GM12878 (cell line): ENCODE data around the gene RPS16. TPM values are rescaled to one million over a fixed set of nuclear protein-coding genes. Genes with fewer than 3 reads are reported as not detected.

Experiments used
- ATAC-seq: fragments of 200-7000 bp; cut with Tn5 transposase; 3 replicates; pipeline ENCODE4 v1.9.1; 2020; ENCODE audit warnings: mild to moderate bottlenecking, moderate library complexity
- BruUV-seq: library from RNA; stranded (reverse); fragments of 400-500 nt; replicated peaks from 2 replicates; lab custom pipeline; 2021; lab: Mats Ljungman, UMichigan
- CTCF ChIA-PET: fragments of 300-600 bp; sonication (Branson Sonifier 250); formaldehyde crosslinking; extraction: SDS; loops from one replicate; lab custom pipeline; 2021; ENCODE audit warnings: inconsistent platforms; lab: Yijun Ruan, JAX
- POLR2A ChIA-PET: fragments of 350-600 bp; formaldehyde crosslinking; extraction: SDS; loops from one replicate; lab custom pipeline; 2021; ENCODE audit warnings: inconsistent platforms; lab: Charles Lee
- RAD21 ChIA-PET: fragments of 300-600 bp; sonication (Branson Sonifier 250); formaldehyde crosslinking; loops from one replicate; lab custom pipeline; 2023; ENCODE audit warnings: antibody characterized with exemption; ENCODE audit not compliant: unreplicated experiment; lab: Charles Lee
- SMC1A ChIA-PET: fragments of 300-600 bp; sonication (Branson Sonifier 250); formaldehyde crosslinking; loops from one replicate; lab custom pipeline; 2023; ENCODE audit not compliant: unreplicated experiment, uncharacterized antibody; lab: Charles Lee
- DNase-seq: peaks from one replicate; pipeline ENCODE4 v3.0.0-alpha.2; 2011; ENCODE audit warnings: low read depth, low spot score
- FAIRE-seq: peaks from 3 replicates; lab custom pipeline; 2011; peaks lifted over from hg19 to GRCh38; lab: Jason Lieb, UNC
- H2AFZ ChIP-seq: 2 replicates; pipeline ENCODE4 v1.6.0; 2011; ENCODE audit warnings: low read depth, low read length, control low read depth; ENCODE audit not compliant: control insufficient read depth
- H3K27ac ChIP-seq: 2 replicates; pipeline ENCODE4 v1.5.1; 2011; ENCODE audit warnings: control low read depth; ENCODE audit not compliant: control insufficient read depth, insufficient read depth
- H3K27me3 ChIP-seq, 2 experiments: replicated peaks in 1 of 2; 2 replicates each; pipeline versions ENCODE4 v1.6.0 to v1.6.1; 2011; ENCODE audit warnings: low read length in 1 of 2; ENCODE audit not compliant: control insufficient read depth in 2 of 2, insufficient read depth in 2 of 2
- H3K36me3 ChIP-seq, 2 experiments: 2 replicates each; pipeline ENCODE4 v1.5.1; 2011; ENCODE audit warnings: low read length in 1 of 2; ENCODE audit not compliant: control insufficient read depth in 2 of 2, insufficient read depth in 2 of 2
- H3K4me1 ChIP-seq: 2 replicates; pipeline ENCODE4 v1.6.1; 2011; ENCODE audit warnings: mild to moderate bottlenecking, low read length, moderate library complexity, mixed read lengths; ENCODE audit not compliant: control insufficient read depth, insufficient read depth
- H3K4me2 ChIP-seq: 2 replicates; pipeline ENCODE4 v1.6.0; 2011; ENCODE audit warnings: control low read depth; ENCODE audit not compliant: control insufficient read depth, insufficient read depth
- H3K4me3 ChIP-seq: fragments of 200-600 bp; sonication (generic); 2 replicates; pipeline ENCODE4 v1.5.1; 2016
- H3K79me2 ChIP-seq: 2 replicates; pipeline ENCODE4 v1.6.0; 2011; ENCODE audit warnings: low read length; ENCODE audit not compliant: control insufficient read depth, insufficient read depth
- H3K9ac ChIP-seq: 2 replicates; pipeline ENCODE4 v1.8.0; 2011; ENCODE audit warnings: low read length, control low read depth, mixed read lengths; ENCODE audit not compliant: control insufficient read depth, insufficient read depth
- H3K9me3 ChIP-seq: replicated peaks from 3 replicates; pipeline ENCODE4 v1.5.1; 2011; ENCODE audit warnings: mild to moderate bottlenecking, low read length; ENCODE audit not compliant: control insufficient read depth, insufficient read depth
- H4K20me1 ChIP-seq: 2 replicates; pipeline ENCODE4 v1.6.0; 2011; ENCODE audit not compliant: control insufficient read depth, insufficient read depth
- CTCF ChIP-seq, 3 experiments: IDR thresholded peaks in 2 of 3; conservative IDR thresholded peaks in 1 of 3; 2 replicates each; pipeline ENCODE4 v1.5.1; 2011; ENCODE audit warnings: low read depth in 3 of 3, low read length in 3 of 3, mild to moderate bottlenecking in 3 of 3, control low read depth in 2 of 3, moderate library complexity in 2 of 3, inconsistent platforms in 1 of 3, mixed read lengths in 1 of 3; ENCODE audit not compliant: control insufficient read depth in 2 of 3, insufficient read depth in 1 of 3; ENCODE audit errors: extremely low read depth in 1 of 3
- MLLT1 ChIP-seq: fragments of 450-650 bp; IDR thresholded peaks from 2 replicates; pipeline ENCODE4 v1.6.1; 2016; ENCODE audit warnings: mild to moderate bottlenecking
- WGBS: methylation state at CpG from one replicate; pipeline ENCODE4 v1.1.6; 2016; ENCODE audit warnings: low lambda C conversion rate; ENCODE audit not compliant: insufficient replicate concordance, insufficient coverage; ENCODE audit errors: missing lambda C conversion rate; 5-methylcytosine and 5-hydroxymethylcytosine counted together
- in situ Hi-C: fragments of 300-500 bp; cut with MboI; formaldehyde crosslinking; loops from 9 replicates; pipeline ENCODE4 v1.14.3; 2018; ENCODE audit warnings: mixed read lengths
- intact Hi-C: fragments of 100-400 bp; cut with micrococcal nuclease; formaldehyde crosslinking; loops from one replicate; pipeline ENCODE4 v1.14.2; 2022; ENCODE audit not compliant: unreplicated experiment
- polyA plus RNA-seq, 11 experiments: library from polyadenylated mRNA; depleted of rRNA in 4 of 11; unstranded in 6 of 11; stranded (reverse) in 5 of 11; fragments of >200 nt; fragmentation: Nextera tagmentation in 4 of 11; fragmentation: Illumina TruSeq in 1 of 11; extraction: Ambion mirVana in 4 of 11; extraction: Trizol in 1 of 11; gene quantifications; 1 replicate in 1 of 11; 2 replicates in 10 of 11; pipeline versions ENCODE4 v1.2.1 to v1.2.3, GENCODE V29; 2011 to 2016; ENCODE audit warnings: inconsistent platforms in 2 of 11, missing spikeins in 2 of 11, low read depth in 1 of 11
- total RNA-seq, 4 experiments: library from RNA; depleted of rRNA in 3 of 4; stranded (reverse); fragments of >200 nt in 3 of 4; fragmentation: Illumina TruSeq in 1 of 4; extraction: Trizol in 1 of 4; gene quantifications; 2 replicates each; pipeline versions ENCODE4 v1.2.1 to v1.2.3, GENCODE V29; 2013 to 2021

The RPS16 gene
- total and polyA plus RNA-seq, 10 of the 15 experiments (the other 5 are each of a cell fraction or from before 2014, with no cell fraction given): 148 to 4,810 (median 2,343) TPM

GRCh38 chr19:39415111-39416046, 20.4 kb downstream of the RPS16 start:
- DNase-seq: no peak
- no peak for ATAC-seq
- intact Hi-C loops (loop anchor here (10.0 kb wide), 1 partner anchor 119 kb away; the partner anchor contains the start of gene EID2B), in situ Hi-C loops (no loop called here)
- H3K27me3 ChIP-seq: no peaks in the 10 kb centered on the region
- H3K79me2 ChIP-seq: peaks cover 27% of the 10 kb centered on the region
- no peak overlapping the region for H2AFZ ChIP-seq
- no TSS peak for BruUV-seq
- ChIA-PET CTCF (interaction anchor here (1.0 kb wide), 3 partner anchors 14 to 25 kb away, joined by 3 to 4 read pairs (median 4); no protein-coding TSS in a partner anchor), SMC1A (interaction anchor here (1.0 to 1.6 kb wide), 3 partner anchors 12 to 17 kb away, joined by 3 to 5 read pairs (median 4); no protein-coding TSS in a partner anchor), POLR2A (interaction anchor here (0.6 to 2.3 kb wide), 4 partner anchors 17 to 29 kb away, joined by 3 to 8 read pairs (median 5); no protein-coding TSS in a partner anchor), RAD21 (interaction anchor here (1.0 to 1.5 kb wide), 3 partner anchors 17 to 88 kb away, joined by 3 to 4 read pairs (median 3); partner anchors contain the start of gene RPS16)
- peak overlapping the region; percentile 11; the same call in 1 of the 2 replicates for H3K4me2 ChIP-seq
- 92% methylated on average over 33 of the region's 35 CpGs for WGBS
- peaks cover 12% of the 10 kb centered on the region for H3K4me1 ChIP-seq
- no peak overlapping the region for H3K27ac ChIP-seq
- H3K36me3 ChIP-seq: peaks cover 6 to 8% of the 10 kb centered on the region in 2 experiments; a peak in 3 of 4 replicates
- no peaks in the 10 kb centered on the region for H4K20me1 ChIP-seq
- H3K9me3 ChIP-seq: no peaks in the 10 kb centered on the region
- no peak overlapping the region for H3K9ac ChIP-seq
- no peak for FAIRE-seq
- peak overlapping the region; percentile 98; the same call in 1 of the 2 replicates for H3K4me3 ChIP-seq
- 0 out of 6 replicates have a peak, but pooled peaks of 1 of the 3 experiments have one; percentile 14 for TF ChIP-seq CTCF (IDR thresholded peaks at IDR 0.05 in 2 of 3, conservative IDR thresholded peaks at IDR 0.05 in 1 of 3; ENCODE audit: control insufficient read depth in 2 of 3, extremely low read depth in 1 of 3, insufficient read depth in 1 of 3, low read depth in 3 of 3, low read length in 3 of 3)
- no peak for TF ChIP-seq MLLT1
